22Rv1 (cell line): ENCODE results near the gene RELB.

Source experiments
- CTCF ChIP-seq: fragments of 450-650 bp; IDR thresholded peaks from 2 replicates; pipeline ENCODE4 v1.5.1; 2017; ENCODE audit warnings: mild to moderate bottlenecking
- ZFX ChIP-seq: fragments of 450-650 bp; IDR thresholded peaks from 2 replicates; pipeline ENCODE4 v1.6.1; 2017; ENCODE audit warnings: antibody characterized with exemption, borderline replicate concordance

DNA sequence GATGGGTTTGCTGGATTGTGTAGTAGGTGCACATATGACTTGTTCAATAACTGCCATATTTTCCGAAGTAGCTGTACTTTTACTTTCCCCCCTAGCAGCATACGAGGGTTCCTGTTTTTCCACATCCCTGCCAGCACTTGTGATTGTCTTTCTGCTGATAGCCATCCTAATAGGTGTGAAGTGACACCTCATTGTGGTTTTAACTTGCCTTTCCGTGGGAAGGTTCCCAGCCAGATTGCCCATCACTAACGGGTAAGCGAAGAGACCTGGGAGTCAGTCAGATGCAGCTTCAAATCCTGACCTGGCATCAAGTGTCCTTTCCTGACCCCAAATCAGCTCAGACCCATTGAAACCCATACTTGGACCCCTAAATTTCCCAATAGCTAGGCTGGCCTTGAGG lies 41.6 kb upstream of the RELB start:
- TF ChIP-seq CTCF (no peak), ZFX (no peak)
